EH (cell line): ENCODE data around the gene GGA1.
"Not testable (repeated sequence)": the region's sequence is repeated elsewhere in the genome, so short reads cannot be mapped to it uniquely, and the experiment has no call there.

Experiments used
- DNase-seq: peaks from one replicate; pipeline ENCODE4 v3.0.0-alpha.2; 2015; ENCODE audit warnings: low read depth

The GGA1 gene

DNA sequence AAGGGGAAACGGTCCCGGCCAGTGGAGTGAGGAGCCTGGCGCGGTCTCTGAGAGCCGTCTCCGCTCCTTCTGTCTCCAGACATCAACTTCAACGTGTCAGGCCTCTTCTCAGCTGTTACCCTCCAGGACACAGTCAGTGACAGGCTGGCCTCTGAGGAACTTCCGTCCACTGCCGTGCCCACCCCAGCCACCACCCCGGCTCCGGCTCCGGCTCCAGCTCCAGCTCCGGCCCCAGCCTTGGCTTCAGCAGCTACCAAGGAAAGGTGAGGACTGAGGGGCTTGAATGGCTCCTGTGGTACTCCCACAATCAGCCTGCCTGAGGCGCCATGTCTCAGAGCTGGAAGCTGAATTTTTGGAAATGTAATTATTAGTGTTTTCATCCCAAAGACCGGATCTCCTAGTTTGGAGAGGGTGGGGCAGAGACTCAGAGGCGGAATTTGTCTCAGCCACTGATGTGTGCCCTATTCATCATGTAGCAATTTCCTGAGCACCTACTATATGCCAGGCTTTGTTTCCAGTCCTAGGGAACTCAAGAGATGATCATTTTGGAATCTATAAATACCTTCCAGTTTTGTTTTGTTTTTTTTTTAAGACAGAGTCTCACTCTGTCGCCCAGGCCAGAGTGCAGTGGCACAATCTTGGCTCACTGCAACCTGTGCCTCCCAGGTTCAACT, 42.0 kb downstream of the GGA1 start:
- no peak for DNase-seq

DNA sequence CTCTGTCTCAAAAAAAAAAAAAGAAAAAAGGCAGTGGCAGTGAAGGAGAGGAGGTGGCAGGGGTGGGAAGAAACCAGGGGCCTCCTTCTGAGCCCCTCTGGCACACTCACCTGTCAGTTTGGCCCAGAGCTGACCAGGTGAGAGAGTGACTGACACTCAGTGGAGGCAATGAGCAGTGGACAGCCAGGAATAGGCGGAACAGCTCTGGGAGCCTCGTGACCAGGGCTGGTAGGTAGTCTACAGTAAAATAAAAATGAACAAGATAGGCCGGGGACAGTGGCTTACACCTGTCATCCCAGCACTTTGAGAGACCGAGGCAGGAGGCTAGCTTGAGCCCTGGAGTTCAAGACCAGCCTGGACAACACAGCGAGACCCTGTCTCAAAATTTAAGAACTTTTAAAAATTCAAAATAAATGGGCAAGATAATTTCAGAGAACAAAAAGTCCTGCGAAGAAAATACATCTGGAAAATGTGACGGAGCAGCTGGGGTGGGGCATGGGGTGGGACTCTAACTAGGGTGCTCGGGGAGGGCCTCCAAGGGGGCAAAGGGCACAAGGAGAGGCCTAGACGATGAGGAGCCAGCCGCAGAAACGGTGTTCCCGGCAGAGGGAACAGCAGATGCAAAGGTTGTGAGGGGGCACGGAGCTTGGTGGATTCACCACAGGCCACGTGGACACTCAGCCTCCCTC, 46.1 kb downstream of the GGA1 start:
- DNase-seq, result no peak

DNA sequence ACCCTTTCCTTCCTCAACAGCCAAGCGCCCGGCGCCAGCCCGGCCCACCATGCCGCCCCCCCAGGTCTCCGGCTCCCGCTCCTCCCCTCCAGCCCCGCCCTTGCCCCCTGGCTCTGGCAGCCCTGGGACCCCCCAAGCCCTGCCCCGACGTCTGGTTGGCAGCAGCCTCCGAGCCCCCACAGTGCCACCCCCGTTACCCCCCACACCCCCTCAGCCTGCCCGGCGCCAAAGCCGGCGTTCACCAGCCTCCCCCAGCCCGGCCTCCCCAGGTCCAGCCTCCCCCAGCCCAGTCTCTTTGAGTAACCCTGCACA, 46.6 kb downstream of the GGA1 start:
- no peak for DNase-seq

DNA sequence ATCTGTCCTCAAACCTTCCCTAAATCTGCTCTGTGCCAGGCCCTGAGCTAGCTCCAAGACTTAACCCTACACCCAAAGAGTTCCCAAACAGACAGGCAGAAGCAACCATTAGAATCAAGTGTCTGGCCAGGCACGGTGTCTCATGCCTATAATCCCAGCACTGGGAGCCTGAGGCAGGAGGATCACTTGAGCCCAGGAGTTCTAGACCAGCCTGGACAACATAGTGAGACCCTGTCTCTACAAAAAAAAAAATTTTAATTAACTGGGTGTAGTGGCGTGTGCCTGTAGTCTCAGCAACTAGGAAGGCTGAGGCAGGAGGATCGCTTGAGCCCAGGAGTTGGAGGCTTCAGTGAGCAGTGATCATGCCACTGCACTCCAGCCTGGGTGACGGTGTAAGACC, 47.9 kb downstream of the GGA1 start:
- DNase-seq, result not testable (repeated sequence)

GRCh38 chr22:37657590-37658132, 49.0 kb downstream of the GGA1 start:
- peak; percentile 43 for DNase-seq

DNA sequence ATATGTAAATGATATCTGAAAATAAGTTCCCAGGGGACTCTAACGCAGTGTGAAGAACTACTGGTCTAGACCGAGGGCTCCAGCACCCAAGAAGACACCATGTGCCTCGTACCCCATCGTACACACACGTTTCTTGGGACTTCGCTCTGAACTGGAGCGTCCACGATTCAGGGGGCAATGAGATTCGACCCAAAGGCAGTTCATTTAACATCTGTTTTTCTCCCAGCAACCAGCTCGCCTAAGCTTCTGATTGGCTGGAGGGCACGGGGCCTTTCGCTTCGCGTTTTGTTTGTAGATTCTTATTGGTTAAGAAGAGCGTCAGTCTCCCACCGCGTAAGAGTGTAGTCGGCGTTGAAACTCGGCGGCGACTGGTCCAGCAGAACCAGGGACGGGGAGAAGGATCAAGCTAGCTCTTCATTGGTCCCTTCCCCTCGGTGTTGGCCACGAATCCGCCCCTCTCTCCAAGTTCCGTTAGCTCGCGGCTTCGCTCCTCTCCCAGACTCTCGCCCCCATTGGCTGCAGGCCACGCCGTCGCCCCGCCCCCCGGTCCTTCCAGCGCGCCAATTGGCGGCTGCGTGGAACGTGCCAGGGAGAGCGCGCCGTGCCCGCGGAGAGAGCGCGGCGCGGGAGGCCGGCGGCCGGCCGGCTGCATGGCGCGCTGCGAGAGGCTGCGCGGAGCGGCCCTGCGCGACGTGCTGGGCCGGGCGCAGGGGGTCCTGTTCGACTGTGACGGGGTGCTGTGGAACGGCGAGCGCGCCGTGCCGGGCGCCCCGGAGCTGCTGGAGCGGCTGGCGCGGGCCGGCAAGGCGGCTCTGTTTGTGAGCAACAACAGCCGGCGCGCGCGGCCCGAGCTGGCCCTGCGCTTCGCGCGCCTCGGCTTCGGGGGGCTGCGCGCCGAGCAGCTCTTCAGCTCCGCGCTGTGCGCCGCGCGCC, 49.8 kb downstream of the GGA1 start, which contains the start of gene PDXP:
TSS of gene PDXP (plus strand) at position 591 of the 933 bp plus-strand sequence. CDS start at position 651, 60 bp downstream.
- peak; percentile 100 for DNase-seq

- no peak for DNase-seq
Measured at GRCh38 chr22:37659066-37659896, 50.6 kb downstream of the GGA1 start.

DNA sequence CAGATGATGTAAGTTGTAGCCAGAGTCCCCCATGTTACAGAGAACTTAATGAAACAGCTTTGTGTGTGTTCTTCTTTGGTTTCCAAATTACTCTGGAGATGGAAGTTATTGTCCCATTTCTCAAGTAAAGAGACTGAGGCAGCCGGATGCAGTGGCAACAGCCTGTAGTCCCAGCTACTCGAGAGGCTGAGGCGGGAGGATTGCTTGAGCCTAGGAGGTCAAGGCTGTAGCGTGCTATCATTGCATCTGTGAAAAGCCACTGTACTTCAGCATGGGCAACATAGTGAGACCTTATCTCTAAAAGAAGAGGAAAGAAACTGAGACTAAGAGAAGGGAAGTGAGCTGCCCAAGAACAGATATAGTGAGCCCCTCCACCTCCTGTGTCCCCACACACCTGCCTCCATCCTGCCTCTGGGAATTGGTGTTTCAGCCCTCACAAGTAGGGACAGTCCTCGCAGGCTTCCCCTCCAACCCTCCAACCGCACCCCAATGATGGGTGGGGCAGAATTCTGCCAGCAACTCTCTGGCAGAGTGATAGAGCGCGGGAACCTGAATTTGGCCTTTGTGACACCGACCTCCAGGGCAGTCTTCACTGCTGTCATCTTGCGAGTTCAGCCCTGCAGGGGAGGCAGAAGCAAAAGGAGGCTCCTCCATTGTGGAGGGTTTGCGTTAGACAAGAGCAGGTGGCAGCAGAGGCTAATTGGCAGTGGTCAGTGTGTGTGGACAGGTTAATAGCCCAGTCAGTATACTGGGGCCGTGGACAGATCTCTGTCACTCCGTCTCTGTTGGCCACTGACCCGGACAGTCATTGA, 51.5 kb downstream of the GGA1 start:
- DNase-seq, result no peak

DNA sequence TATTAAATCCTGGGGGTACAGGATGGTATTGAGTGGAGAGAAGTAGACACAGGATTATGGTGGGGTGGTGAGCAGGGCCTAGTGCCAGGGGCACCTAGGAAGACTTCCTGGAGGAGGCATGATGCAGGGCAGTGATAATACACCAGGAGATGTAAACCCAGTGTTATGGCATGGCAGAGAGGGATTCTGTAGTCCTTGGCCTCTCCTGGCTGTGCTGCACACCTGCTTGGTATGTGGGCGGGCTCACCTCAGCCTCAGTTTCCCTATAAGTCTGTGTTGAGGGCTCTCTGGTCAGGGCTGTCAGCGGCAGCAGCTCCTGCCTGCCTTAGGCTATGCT, 52.0 kb downstream of the GGA1 start:
- DNase-seq, result no peak

DNA sequence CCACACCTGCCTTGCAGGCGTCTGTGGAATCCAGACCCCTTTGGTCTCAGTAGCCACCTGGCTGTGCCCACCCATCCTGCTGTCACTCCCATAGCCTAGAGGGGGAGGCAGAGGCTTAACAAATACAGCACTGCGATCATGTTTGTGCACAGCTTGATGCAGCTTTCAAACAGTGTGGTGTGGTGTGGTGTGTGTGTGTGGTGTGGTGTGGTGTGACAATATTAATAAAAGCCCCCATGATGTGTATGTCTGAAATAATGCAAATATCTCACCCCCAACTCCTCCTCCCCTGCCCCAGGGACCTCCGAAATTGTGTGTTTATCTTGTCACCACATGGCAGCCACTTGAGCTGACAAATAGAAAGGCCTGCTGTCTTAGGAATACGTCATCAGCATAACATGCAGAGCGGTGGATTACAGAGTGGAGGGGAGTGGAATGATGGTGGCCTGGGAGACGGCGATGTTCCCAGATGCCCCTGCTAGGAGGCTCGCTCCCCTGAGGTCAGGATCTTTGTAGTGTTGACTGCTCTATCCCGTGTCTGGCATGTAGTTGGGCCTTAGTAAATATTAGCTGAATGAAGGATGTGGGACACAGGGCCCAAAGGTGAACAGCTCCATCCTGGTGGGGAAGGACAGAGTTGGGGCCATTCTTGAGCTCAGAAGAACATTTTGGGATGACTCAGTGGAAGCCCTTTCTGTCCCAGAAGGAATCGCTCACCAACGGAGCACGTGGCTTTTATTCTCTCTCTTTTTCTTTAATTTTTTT, 52.7 kb downstream of the GGA1 start:
- peak; percentile 85 for DNase-seq

- no peak for DNase-seq
Measured at GRCh38 chr22:37662039-37662438, 53.4 kb downstream of the GGA1 start.

- DNase-seq, result peak; percentile 75
Measured at GRCh38 chr22:37663521-37664140, 55.0 kb downstream of the GGA1 start.

- no peak for DNase-seq
Measured at GRCh38 chr22:37664249-37665101, 55.8 kb downstream of the GGA1 start.

GRCh38 chr22:37665487-37665886, 56.9 kb downstream of the GGA1 start:
- DNase-seq, result no peak

DNA sequence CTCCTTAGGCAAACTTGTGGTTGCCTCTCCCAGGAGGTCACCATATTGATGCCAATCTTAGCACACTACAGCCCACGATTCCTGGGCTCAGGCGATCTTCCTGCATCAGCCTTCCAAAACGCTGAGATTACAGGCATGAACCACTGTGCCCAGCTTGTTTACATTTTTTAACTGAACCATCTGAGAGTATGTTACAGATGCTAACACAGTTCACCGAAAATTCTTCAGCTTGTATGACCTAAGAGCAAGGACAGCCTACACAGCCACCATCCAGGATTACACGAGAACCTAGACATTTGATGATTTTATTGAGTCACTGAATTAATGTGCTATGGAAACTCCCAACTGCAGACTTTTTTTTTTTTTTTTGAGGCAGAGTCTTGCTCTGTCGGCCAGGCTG, 61.0 kb downstream of the GGA1 start:
- DNase-seq, result peak; percentile 78

DNA sequence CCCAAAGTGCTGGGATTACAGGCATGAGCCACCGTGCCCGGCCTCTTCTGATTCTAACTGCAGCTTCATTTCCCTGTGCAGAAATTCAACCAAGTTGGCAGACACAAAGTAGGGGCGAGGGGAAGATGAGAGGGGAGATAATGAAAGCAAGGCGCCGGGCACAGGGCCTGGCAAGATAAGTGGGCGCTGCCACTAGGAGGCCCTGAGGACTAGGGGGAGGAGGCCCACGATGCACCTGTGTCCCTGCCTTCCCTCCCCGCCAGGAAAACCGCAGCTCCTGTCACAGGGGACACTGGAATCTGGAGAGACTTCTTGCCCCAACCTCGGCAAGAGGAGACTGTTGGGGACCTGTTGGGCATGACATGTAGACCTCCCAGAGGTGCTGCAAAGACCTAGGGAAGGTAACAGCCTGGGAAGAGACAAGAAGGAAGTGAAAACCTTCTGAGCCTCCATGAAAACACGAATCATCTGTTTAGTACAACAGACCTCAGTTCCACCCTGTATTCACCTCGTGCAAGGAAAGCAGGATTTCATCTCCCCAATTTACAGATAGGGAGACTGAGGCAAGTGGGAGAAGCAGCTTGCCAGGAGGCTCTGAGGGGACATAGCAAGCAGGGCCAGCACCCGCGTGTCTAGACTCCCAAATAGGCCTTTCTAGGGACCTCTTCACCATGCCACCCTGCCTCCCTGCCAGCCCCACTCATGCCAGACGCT, 63.7 kb downstream of the GGA1 start:
- DNase-seq, result no peak

- no peak for DNase-seq
Measured at GRCh38 chr22:37672920-37673455, 64.4 kb downstream of the GGA1 start.

DNA sequence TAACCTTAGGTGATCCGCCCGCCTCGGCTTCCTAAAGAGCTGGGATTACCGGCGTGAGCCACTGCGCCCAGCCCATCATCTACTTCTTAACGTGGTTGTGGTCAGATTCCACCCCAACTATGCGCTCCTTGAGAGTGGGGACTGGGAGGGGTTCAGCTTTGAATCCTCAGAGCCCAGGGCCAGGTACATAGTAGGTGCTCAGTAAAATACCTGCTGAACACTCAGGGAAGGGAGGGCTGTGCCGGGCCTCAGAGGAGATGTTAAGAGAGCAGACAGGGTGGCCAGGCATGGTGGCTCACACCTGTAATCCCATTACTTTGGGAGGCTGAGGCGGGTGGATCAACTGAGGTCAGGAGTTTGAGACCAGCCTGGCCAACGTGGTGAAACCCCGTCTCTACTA, 65.6 kb downstream of the GGA1 start:
- DNase-seq, result no peak
